Lower lobe of right lung (tissue), 2 donors: ENCODE measurements around the gene MRAP. TPM values are rescaled to one million over a fixed set of nuclear protein-coding genes. Genes with fewer than 3 reads are reported as not detected.
"Not testable (repeated sequence)": the region's sequence is repeated elsewhere in the genome, so short reads cannot be mapped to it uniquely, and the experiment has no call there.

Source experiments
- ATAC-seq, 2 donors: fragments of 200-7000 bp; cut with Tn5 transposase; one replicate each; pipeline ENCODE4 v1.9.1; 2020 to 2022; ENCODE audit warnings: mild to moderate bottlenecking in 2 of 2, moderate library complexity in 2 of 2
- DNase-seq: peaks from one replicate; pipeline ENCODE4 v3.0.0-alpha.2; 2020
- H3K27ac ChIP-seq: fragments of 200-600 bp; one replicate; pipeline ENCODE4 v1.8.0; 2022
- H3K27me3 ChIP-seq: fragments of 200-600 bp; one replicate; pipeline ENCODE4 v1.8.0; 2022; ENCODE audit warnings: low read depth
- H3K36me3 ChIP-seq: fragments of 200-600 bp; one replicate; pipeline ENCODE4 v1.8.0; 2022; ENCODE audit warnings: mild to moderate bottlenecking
- H3K4me1 ChIP-seq: fragments of 200-600 bp; one replicate; pipeline ENCODE4 v1.8.0; 2022
- H3K4me3 ChIP-seq: fragments of 200-600 bp; one replicate; pipeline ENCODE4 v1.8.0; 2022; ENCODE audit warnings: mild to moderate bottlenecking
- H3K9me3 ChIP-seq: fragments of 200-600 bp; one replicate; pipeline ENCODE4 v1.8.0; 2022
- intact Hi-C: fragments of 100-400 bp; cut with DNase I; formaldehyde crosslinking; loops from one replicate; pipeline ENCODE4 v1.11.0; 2022
- total RNA-seq: library from RNA; stranded (reverse); fragmentation: NEBNext Ultra II Directional; extraction: Animal tissue kit (Norgen Biotek cat#: 25700); gene quantifications from one replicate; pipeline ENCODE4 v1.2.1, GENCODE V29; 2021
- TF ChIP-seq, protein P1 (sequence below): fragments of 200-600 bp; IDR thresholded peaks from one replicate; pipeline ENCODE4 v1.8.0; 2022; ENCODE audit warnings: antibody characterized with exemption, mild to moderate bottlenecking
- donor health status: DM: no; HTN: yes; CAD: no; lungs with severe emphysema.

MRAP gene
- total RNA-seq, 1 donor from 2014 or later = not detected

DNA sequence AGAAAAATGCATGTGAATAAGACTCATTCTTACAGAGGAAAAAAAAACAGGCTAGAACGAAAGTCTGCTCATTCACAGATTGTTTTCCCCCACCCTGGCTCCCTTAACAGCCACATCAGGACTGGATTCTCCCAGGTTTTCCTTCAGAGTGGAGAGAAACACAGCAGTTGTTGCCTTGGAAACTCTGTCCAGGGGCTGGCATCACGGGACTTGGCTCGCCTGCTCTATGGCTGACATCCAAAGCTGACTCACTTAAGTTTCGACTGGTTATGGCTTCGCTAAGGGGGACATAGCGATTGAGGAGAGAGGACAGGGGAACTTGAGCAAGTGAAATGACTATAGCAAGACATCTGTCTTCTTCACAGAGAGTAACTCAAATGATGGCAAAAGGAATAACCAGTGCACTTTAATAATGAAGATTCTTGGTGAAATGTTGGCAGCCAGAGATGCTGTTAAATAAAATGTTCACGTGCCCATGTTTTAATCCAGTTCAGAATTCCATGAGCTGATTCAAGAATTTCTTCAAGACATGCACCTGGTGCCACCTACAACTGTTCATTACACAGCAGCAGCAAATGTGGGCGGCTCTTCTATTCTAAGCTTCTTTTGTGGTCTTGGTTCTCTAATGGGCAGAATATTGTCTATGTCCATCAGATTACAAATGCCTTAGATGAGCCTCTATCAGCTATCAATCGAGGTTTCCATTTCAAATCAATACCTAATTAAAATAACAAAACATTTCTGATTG, 41.6 kb upstream of the MRAP start:
- Histone ChIP-seq H3K27me3 (no peaks in the 10 kb centered on the region), H3K27ac (no peak overlapping the region), H3K9me3 (no peaks in the 10 kb centered on the region), H3K4me1 (peaks cover 10% of the 10 kb centered on the region), H3K4me3 (no peak overlapping the region), H3K36me3 (no peaks in the 10 kb centered on the region)
- no peak for DNase-seq
- intact Hi-C loops = loop anchor here (10.0 kb wide), 1 partner anchor 392 kb away; no protein-coding TSS in a partner anchor
- ATAC-seq = peak; percentile 79 to 81
- TF ChIP-seq, protein P1, sequence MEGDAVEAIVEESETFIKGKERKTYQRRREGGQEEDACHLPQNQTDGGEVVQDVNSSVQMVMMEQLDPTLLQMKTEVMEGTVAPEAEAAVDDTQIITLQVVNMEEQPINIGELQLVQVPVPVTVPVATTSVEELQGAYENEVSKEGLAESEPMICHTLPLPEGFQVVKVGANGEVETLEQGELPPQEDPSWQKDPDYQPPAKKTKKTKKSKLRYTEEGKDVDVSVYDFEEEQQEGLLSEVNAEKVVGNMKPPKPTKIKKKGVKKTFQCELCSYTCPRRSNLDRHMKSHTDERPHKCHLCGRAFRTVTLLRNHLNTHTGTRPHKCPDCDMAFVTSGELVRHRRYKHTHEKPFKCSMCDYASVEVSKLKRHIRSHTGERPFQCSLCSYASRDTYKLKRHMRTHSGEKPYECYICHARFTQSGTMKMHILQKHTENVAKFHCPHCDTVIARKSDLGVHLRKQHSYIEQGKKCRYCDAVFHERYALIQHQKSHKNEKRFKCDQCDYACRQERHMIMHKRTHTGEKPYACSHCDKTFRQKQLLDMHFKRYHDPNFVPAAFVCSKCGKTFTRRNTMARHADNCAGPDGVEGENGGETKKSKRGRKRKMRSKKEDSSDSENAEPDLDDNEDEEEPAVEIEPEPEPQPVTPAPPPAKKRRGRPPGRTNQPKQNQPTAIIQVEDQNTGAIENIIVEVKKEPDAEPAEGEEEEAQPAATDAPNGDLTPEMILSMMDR = no peak

DNA sequence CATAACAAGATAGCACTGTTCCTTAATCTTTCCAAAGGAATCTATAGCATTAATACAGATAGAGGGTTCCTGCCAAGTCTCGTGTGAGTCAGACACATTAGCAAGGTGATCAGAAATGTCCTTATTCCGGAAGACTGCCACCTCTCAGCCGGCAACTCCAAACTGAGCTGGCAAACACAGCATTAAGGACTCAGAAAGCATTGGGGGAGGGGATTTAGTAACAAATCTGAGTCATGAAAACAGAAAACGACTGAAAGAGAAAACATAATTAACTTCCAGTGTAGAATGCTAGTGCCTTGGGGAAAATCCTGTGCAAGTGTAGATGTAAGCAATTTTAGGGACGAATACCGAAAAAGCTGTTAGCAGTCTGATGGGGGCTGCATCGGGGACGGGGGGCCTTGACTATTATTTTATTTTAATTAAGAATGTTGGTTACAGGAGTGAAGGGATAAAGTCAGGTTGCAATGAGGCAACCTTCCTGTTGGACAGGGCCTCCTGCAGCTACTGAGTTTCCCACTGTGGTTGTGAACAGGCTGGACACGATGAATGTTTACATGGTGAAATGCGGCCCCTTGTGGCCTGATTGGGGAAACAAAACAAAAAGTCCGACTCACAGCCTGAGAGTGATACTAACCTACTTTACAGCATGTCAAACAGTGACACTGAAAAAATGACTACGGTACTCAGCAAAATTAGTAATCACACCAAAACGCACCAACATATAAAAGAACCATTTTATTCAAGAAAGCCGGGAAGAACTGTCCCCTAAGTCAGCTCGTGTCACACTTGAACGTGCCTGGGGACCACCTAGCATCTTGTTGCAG, 40.5 kb upstream of the MRAP start:
- DNase-seq = peak; percentile 57
- intact Hi-C loops = loop anchor here (10.0 kb wide), 1 partner anchor 393 kb away; no protein-coding TSS in a partner anchor
- no peak overlapping the region for H3K27ac ChIP-seq

DNA sequence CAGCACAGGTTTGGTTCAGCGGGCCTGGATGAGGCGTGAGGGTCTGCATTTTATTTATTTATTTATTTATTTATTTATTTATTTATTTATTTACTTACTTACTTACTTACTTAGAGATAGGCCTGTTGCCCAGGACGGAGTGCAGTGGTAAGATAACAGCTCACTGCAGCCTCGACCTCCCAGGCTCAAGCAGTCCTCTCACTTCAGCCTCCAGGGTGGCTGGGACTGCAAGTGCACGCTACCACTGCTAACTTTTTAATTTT, 39.9 kb upstream of the MRAP start:
- H3K9me3 ChIP-seq, ATAC-seq, H3K27ac ChIP-seq, H3K36me3 ChIP-seq, H3K27me3 ChIP-seq, DNase-seq, H3K4me3 ChIP-seq: not testable (repeated sequence)
- intact Hi-C loops = loop anchor here (10.0 kb wide), 1 partner anchor 394 kb away; no protein-coding TSS in a partner anchor
- peaks cover 10% of the 10 kb centered on the region for H3K4me1 ChIP-seq

More for the DNA sequence above, 40.5 kb upstream of the MRAP start:
- no peak overlapping the region for H3K4me3 ChIP-seq
- no peaks in the 10 kb centered on the region for H3K27me3 ChIP-seq
- TF ChIP-seq, protein P1 = peak; percentile 62
- ATAC-seq = peak; percentile 81 to 87
- H3K36me3 ChIP-seq = no peaks in the 10 kb centered on the region
- peaks cover 10% of the 10 kb centered on the region for H3K4me1 ChIP-seq
- no peaks in the 10 kb centered on the region for H3K9me3 ChIP-seq

DNA sequence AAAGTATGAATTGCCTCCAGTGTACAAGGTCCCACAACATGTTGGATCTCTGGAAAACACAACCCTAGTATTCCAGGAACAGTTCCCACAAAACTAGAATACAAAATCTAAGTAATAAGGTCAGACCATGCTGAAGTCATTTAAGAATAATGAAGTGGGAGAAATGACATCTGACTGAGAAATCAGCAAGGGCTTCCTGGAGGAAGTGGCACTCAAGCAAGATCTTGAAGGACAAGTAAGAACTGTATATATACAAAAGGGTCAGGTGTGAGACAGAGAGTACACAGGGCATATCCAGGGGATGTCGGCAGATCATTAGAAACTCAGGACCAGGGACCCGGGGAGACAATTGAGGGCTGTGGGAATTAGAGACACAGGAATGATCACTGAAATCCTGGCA, 38.5 kb upstream of the MRAP start:
- TF ChIP-seq, protein P1 = no peak
- ATAC-seq (no peak), DNase-seq (no peak)
- no peaks in the 10 kb centered on the region for H3K36me3 ChIP-seq
- peaks cover 10% of the 10 kb centered on the region for H3K4me1 ChIP-seq
- no peaks in the 10 kb centered on the region for H3K9me3 ChIP-seq
- no peak overlapping the region for H3K27ac ChIP-seq
- H3K4me3 ChIP-seq = no peak overlapping the region
- intact Hi-C loops = no loop called here
- no peaks in the 10 kb centered on the region for H3K27me3 ChIP-seq

DNA sequence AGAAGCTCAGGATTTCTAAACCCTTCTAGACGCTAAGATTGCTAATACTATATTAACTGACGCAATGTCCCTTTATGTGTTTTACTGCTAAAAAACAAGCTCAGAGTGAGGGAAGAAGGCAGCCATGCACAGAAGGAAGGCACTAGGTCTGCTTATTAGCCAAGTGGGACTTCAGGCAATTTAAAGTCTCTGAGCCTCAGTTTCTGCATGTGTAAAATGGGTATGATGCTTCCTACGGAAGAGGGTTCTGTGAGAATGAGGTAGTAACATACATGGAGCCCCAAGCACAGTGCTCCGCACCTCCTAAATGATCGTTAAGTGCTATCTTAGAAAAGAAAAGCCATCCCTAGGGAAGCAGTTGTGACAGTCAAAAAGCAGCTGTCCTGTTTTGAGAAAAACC, 36.7 kb upstream of the MRAP start:
- intact Hi-C loops = no loop called here
- H3K36me3 ChIP-seq = peaks cover 1% of the 10 kb centered on the region

DNA sequence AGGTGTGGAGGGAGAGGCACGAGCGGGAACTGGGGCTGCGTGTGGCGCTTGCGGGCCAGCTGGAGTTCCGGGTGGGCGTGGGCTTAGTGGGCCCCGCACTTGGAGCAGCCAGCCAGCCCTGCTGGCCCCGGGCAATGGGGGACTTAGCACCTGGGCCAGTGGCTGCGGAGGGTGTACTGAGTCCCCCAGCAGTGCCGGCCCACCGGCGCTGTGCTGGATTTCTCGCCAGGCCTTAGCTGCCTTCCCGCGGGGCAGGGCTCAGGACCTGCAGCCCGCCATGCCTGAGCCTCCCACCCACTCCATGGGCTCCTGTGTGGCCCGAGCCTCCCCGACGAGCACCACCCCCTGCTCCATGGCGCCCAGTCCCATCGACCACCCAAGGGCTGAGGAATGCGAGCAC, 33.3 kb upstream of the MRAP start:
- H3K9me3 ChIP-seq, intact Hi-C loops, ATAC-seq, H3K4me1 ChIP-seq, H3K27ac ChIP-seq, DNase-seq, H3K4me3 ChIP-seq, H3K27me3 ChIP-seq: not testable (repeated sequence)
- H3K36me3 ChIP-seq = peaks cover 32% of the 10 kb centered on the region

More for the DNA sequence above, 36.7 kb upstream of the MRAP start:
- no peak for ATAC-seq
- H3K27ac ChIP-seq = no peak overlapping the region
- H3K4me3 ChIP-seq = no peak overlapping the region
- peaks cover 10% of the 10 kb centered on the region for H3K4me1 ChIP-seq
- DNase-seq = no peak
- no peaks in the 10 kb centered on the region for H3K27me3 ChIP-seq
- TF ChIP-seq, protein P1 = no peak
- no peaks in the 10 kb centered on the region for H3K9me3 ChIP-seq
